NB4 (cell line): ENCODE results near the gene NAT14.

Source experiments
- CTCF ChIP-seq: IDR thresholded peaks from one replicate; pipeline ENCODE4 v1.5.1; 2012; ENCODE audit warnings: low read depth, low read length
- MYC ChIP-seq: IDR thresholded peaks from 2 replicates; pipeline ENCODE4 v1.6.1; 2011; ENCODE audit warnings: low read depth, low read length
- POLR2A ChIP-seq: IDR thresholded peaks from 2 replicates; pipeline ENCODE4 v1.6.1; 2011; ENCODE audit warnings: mild to moderate bottlenecking; ENCODE audit not compliant: insufficient read length; ENCODE audit errors: extremely low read depth

GRCh38 chr19:55472463-55472862 is 12.5 kb upstream of the NAT14 start:
- TF ChIP-seq POLR2A (no peak), CTCF (no peak), MYC (no peak)
